Activated CD8-positive, alpha-beta memory T cell treated with anti-CD3 and anti-CD28 coated beads, Interleukin-2, amount 50 U/mL, for 1 hour (primary cell): Measurements from ENCODE around the gene SDR42E2.
"Not testable (repeated sequence)": the region's sequence is repeated elsewhere in the genome, so short reads cannot be mapped to it uniquely, and the experiment has no call there.

Experiments used
- DNase-seq: peaks from one replicate; pipeline ENCODE4 v3.0.0-alpha.2; 2020; ENCODE audit errors: extremely low read depth

Gene SDR42E2

GRCh38 chr16:22161401-22161800 is 905 bp upstream of the SDR42E2 start:
- DNase-seq, result no peak

GRCh38 chr16:22162656-22163009 is 327 bp downstream of the SDR42E2 start:
- DNase-seq, result no peak

- DNase-seq, result no peak
Measured at GRCh38 chr16:22163806-22164205, 1.5 kb downstream of the SDR42E2 start.

- no peak for DNase-seq
Measured at GRCh38 chr16:22164482-22164881, 2.2 kb downstream of the SDR42E2 start.

DNA sequence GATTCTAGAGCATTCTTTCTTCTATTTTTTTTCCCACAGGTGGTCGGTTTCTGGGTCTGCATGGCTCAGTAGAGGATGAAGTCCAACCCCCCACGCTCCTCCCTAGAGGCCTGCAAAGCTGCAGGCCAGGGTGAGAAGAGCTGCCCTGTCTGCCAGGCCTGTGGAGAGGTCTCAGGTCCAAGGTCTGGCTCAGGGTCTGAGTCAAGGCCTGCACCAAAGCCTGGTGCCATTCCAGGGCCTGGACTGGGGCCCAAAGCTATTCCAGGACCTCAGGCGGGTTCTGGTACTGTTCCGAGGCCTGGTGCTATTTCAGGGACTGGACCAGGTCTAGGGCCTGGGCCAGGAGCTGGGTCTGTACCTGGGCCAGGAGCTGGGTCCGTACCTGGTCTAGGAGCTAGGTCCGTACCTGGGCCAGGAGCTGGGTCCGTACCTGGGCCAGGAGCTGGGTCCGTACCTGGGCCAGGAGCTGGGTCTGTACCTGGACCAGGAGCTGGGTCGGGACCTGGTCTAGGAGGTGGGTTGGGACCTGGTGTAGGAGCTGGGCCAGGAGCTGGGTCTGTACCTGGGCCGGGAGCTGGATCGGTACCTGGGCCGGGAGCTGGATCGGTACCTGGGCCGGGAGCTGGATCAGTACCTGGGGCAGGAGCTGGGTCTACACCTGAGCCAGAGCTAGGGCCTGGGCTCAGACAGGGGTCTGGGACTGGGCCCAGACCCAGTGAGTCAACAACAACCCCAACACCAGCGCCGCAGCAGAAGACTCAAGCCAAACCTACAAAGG is 3.4 kb downstream of the SDR42E2 start:
- no peak for DNase-seq

DNA sequence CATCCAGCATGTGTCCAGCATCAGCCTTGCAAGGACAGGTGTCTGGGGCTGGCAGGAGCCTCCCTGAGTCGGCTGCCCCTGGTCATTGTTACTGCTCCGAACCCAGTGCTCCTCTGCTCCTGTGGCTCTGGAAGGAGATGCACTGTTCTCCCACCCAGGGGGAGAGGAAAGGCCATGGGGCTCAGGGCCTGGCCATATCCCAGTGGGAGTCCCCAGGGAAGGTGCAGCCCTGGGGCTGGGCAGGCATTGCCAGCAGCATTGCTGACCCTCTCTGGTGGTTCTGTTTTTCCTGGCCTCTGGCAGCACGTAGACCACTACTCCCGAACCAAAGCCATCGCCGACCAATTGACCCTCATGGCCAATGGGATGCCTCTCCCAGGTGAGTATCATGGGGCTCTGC is 9.6 kb downstream of the SDR42E2 start:
- DNase-seq, result no peak

DNA sequence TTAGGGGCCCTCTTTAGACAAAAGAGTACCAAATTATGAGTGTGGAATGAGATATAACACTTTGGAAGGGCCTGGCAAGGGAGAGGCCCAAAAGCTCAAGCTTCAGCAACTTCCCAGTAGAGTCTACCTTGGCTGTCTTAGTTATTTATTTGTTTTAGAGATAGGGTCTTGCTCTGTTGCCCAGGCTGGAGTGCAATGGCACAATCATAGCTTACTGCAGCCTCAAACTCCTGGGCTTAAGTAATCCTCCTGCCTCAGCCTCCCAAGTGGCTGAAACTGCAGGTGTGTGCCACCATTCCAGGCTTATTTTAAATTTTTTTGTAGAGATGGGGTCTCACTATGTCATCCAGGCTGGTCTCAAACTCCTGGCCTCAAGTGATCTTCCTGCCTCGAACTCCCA is 10.3 kb downstream of the SDR42E2 start:
- DNase-seq, result not testable (repeated sequence)

GRCh38 chr16:22174642-22175041 is 12.3 kb downstream of the SDR42E2 start:
- no peak for DNase-seq

- DNase-seq, result no peak
Measured at GRCh38 chr16:22177968-22178930, 15.9 kb downstream of the SDR42E2 start.

DNA sequence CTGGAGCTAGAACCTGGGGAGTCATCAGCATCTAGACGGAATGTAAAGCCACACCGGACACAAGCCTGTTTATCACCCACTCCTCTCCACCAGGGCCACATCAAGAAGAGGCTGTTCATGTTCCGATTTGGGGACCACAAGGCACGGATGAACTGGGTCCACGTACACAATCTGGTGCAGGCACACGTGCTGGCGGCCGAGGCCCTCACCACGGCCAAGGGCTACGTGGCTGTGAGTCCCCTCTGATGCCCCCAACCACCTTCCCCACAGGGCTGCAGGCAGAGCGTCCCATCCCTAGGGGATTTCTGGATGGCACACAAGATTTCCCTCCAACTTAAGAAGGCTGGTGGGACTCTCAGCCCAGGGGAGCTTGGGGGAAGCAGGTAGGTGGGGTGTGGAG is 19.1 kb downstream of the SDR42E2 start:
- DNase-seq, result no peak

DNA sequence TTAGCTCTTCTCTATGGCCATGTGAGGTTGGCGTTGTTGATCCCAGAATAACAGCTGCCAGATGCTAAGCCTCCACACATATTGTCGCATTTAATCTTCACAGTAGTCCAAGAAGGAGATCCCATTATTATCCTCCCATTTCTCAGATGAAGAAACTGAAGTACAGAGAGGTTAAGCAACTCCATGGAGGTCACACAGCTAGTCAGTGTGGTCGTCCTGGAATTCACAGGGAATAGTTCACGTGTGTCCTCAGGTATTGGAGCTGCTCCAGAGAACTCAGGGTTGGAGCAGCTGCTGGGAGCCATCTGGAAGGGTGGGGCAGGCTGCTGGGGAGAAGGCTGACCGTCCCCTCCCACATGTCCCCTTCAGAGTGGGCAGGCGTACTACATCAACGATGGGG is 19.5 kb downstream of the SDR42E2 start:
- no peak for DNase-seq

DNA sequence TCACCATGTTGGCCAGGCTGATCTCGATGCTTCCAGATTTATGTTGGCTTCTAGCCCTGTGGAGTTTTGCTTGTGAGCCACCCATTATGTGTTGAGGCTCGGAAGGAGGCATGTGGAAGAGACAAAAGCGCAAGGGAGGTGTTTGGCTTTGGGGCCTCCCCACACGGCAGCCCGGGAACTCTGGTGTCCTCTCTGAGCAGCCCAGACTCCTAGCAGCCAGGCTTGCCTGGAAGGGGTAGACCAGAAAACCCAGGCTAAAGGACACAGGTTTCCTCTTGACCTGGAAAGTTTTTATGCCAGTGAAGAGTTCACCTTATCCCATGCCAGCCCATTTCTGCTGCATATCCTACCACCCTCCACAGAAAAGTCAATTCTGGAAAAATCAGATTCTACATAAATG is 21.0 kb downstream of the SDR42E2 start:
- DNase-seq, result no peak

GRCh38 chr16:22183901-22184614 is 21.8 kb downstream of the SDR42E2 start:
- DNase-seq, result no peak

- no peak for DNase-seq
Measured at GRCh38 chr16:22184615-22184968, 22.3 kb downstream of the SDR42E2 start.

DNA sequence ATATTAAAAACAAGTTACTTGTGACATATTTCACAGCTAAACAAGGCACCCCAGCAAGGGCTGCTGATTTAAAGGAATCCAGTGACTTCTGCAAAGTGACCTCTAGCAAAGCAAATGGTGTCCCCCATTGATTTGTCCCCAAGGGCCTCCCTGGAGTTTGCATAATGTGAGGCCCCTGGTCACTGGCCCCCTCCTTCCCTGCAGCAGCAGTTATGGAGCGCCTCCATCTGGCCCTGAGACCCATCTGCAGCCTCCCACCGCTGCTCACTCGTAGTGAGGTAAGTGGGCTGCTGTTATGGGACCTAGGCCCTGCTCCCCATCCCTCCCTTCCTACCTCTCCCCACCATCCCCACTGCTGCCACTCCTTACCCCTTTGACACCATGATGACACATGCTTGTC is 24.2 kb downstream of the SDR42E2 start:
- no peak for DNase-seq

- no peak for DNase-seq
Measured at GRCh38 chr16:22188267-22188594, 25.9 kb downstream of the SDR42E2 start.

- DNase-seq, result no peak
Measured at GRCh38 chr16:22188595-22189442, 26.5 kb downstream of the SDR42E2 start.

DNA sequence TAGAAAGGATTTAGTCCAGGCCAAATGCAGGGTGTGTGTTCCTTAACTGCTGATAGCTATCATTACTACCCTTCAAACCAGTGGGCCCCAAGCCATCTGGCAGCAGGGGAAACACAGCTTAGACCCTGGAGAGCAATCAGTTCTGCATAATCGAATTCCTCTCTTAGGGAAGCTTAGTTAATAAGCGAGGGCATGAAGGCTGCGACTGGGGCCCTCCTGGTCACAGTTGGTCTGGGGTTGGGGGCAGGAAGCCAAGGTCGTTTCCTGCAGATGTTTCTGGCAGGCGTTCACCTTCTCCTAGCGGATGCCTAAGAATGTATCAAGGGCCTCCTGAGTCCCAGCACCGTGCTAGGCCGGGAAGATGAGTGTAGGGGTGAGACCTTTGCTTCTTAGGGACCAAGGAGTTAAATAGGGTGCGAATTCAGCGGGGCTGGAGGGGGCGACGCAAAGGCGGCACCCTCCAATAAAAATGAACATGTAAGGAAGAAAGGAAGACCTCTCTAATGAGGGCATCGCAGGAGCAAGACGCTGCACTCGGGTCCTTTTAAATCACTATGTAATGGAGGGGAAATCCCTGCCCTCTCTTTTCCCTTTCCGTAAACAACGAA is 27.3 kb downstream of the SDR42E2 start:
- DNase-seq, result no peak

- DNase-seq, result peak; percentile 86
Measured at GRCh38 chr16:22190081-22190775, 27.9 kb downstream of the SDR42E2 start.

- peak; percentile 99 for DNase-seq
Measured at GRCh38 chr16:22190776-22191531, 28.6 kb downstream of the SDR42E2 start.
